GM12878 (cell line): ENCODE results near the gene HS1BP3. TPM values are rescaled to one million over a fixed set of nuclear protein-coding genes. Genes with fewer than 3 reads are reported as not detected.

Experiments
- ATAC-seq: fragments of 200-7000 bp; cut with Tn5 transposase; 3 replicates; pipeline ENCODE4 v1.9.1; 2020; ENCODE audit warnings: mild to moderate bottlenecking, moderate library complexity
- BruUV-seq: library from RNA; stranded (reverse); fragments of 400-500 nt; replicated peaks from 2 replicates; lab custom pipeline; 2021; lab: Mats Ljungman, UMichigan
- CTCF ChIA-PET: fragments of 300-600 bp; sonication (Branson Sonifier 250); formaldehyde crosslinking; extraction: SDS; loops from one replicate; lab custom pipeline; 2021; ENCODE audit warnings: inconsistent platforms; lab: Yijun Ruan, JAX
- POLR2A ChIA-PET: fragments of 350-600 bp; formaldehyde crosslinking; extraction: SDS; loops from one replicate; lab custom pipeline; 2021; ENCODE audit warnings: inconsistent platforms; lab: Charles Lee
- RAD21 ChIA-PET: fragments of 300-600 bp; sonication (Branson Sonifier 250); formaldehyde crosslinking; loops from one replicate; lab custom pipeline; 2023; ENCODE audit warnings: antibody characterized with exemption; ENCODE audit not compliant: unreplicated experiment; lab: Charles Lee
- SMC1A ChIA-PET: fragments of 300-600 bp; sonication (Branson Sonifier 250); formaldehyde crosslinking; loops from one replicate; lab custom pipeline; 2023; ENCODE audit not compliant: unreplicated experiment, uncharacterized antibody; lab: Charles Lee
- DNase-seq: peaks from one replicate; pipeline ENCODE4 v3.0.0-alpha.2; 2011; ENCODE audit warnings: low read depth, low spot score
- FAIRE-seq: peaks from 3 replicates; lab custom pipeline; 2011; peaks lifted over from hg19 to GRCh38; lab: Jason Lieb, UNC
- H2AFZ ChIP-seq: 2 replicates; pipeline ENCODE4 v1.6.0; 2011; ENCODE audit warnings: low read depth, low read length, control low read depth; ENCODE audit not compliant: control insufficient read depth
- H3K27ac ChIP-seq: 2 replicates; pipeline ENCODE4 v1.5.1; 2011; ENCODE audit warnings: control low read depth; ENCODE audit not compliant: control insufficient read depth, insufficient read depth
- H3K27me3 ChIP-seq, 2 experiments: replicated peaks in 1 of 2; 2 replicates each; pipeline versions ENCODE4 v1.6.0 to v1.6.1; 2011; ENCODE audit warnings: low read length in 1 of 2; ENCODE audit not compliant: control insufficient read depth in 2 of 2, insufficient read depth in 2 of 2
- H3K36me3 ChIP-seq, 2 experiments: 2 replicates each; pipeline ENCODE4 v1.5.1; 2011; ENCODE audit warnings: low read length in 1 of 2; ENCODE audit not compliant: control insufficient read depth in 2 of 2, insufficient read depth in 2 of 2
- H3K4me1 ChIP-seq: 2 replicates; pipeline ENCODE4 v1.6.1; 2011; ENCODE audit warnings: mild to moderate bottlenecking, low read length, moderate library complexity, mixed read lengths; ENCODE audit not compliant: control insufficient read depth, insufficient read depth
- H3K4me2 ChIP-seq: 2 replicates; pipeline ENCODE4 v1.6.0; 2011; ENCODE audit warnings: control low read depth; ENCODE audit not compliant: control insufficient read depth, insufficient read depth
- H3K4me3 ChIP-seq: fragments of 200-600 bp; sonication (generic); 2 replicates; pipeline ENCODE4 v1.5.1; 2016
- H3K79me2 ChIP-seq: 2 replicates; pipeline ENCODE4 v1.6.0; 2011; ENCODE audit warnings: low read length; ENCODE audit not compliant: control insufficient read depth, insufficient read depth
- H3K9ac ChIP-seq: 2 replicates; pipeline ENCODE4 v1.8.0; 2011; ENCODE audit warnings: low read length, control low read depth, mixed read lengths; ENCODE audit not compliant: control insufficient read depth, insufficient read depth
- H3K9me3 ChIP-seq: replicated peaks from 3 replicates; pipeline ENCODE4 v1.5.1; 2011; ENCODE audit warnings: mild to moderate bottlenecking, low read length; ENCODE audit not compliant: control insufficient read depth, insufficient read depth
- H4K20me1 ChIP-seq: 2 replicates; pipeline ENCODE4 v1.6.0; 2011; ENCODE audit not compliant: control insufficient read depth, insufficient read depth
- BHLHE40 ChIP-seq, 2 experiments: fragments of 450-650 bp in 1 of 2; IDR thresholded peaks; 2 replicates each; pipeline ENCODE4 v1.6.1; 2011 to 2017; ENCODE audit warnings: low read depth in 2 of 2, borderline replicate concordance in 1 of 2, improper control_type of control experiment in 1 of 2, low read length in 1 of 2, mild to moderate bottlenecking in 1 of 2
- BRCA1 ChIP-seq: IDR thresholded peaks from 2 replicates; pipeline ENCODE4 v1.6.1; 2011; ENCODE audit warnings: low read depth, low read length, improper control_type of control experiment
- CBX5 ChIP-seq: sonication (generic); IDR thresholded peaks from 2 replicates; pipeline ENCODE4 v1.6.1; 2016; ENCODE audit warnings: low read depth, moderate library complexity, mild to moderate bottlenecking, inconsistent platforms
- CEBPB ChIP-seq, 2 experiments: fragments of 150-350 bp in 1 of 2; IDR thresholded peaks; 2 replicates each; pipeline ENCODE4 v1.6.1; 2012 to 2014; ENCODE audit warnings: low read depth in 2 of 2, low read length in 2 of 2, borderline replicate concordance in 1 of 2, inconsistent platforms in 1 of 2
- CEBPZ ChIP-seq: fragments of 150-350 bp; IDR thresholded peaks from 2 replicates; pipeline ENCODE4 v1.6.1; 2016; ENCODE audit warnings: low read depth, low read length
- DPF2 ChIP-seq: fragments of 450-650 bp; IDR thresholded peaks from 2 replicates; pipeline ENCODE4 v1.6.1; 2017; ENCODE audit warnings: mild to moderate bottlenecking
- HDAC6 ChIP-seq: fragments of 200-600 bp; sonication (generic); IDR thresholded peaks from one replicate; pipeline ENCODE4 v1.8.0; 2017; ENCODE audit warnings: antibody characterized with exemption; ENCODE audit not compliant: unreplicated experiment
- MXI1 ChIP-seq: fragments of 150-350 bp; IDR thresholded peaks from 2 replicates; pipeline ENCODE4 v1.6.1; 2011; ENCODE audit warnings: low read depth, mild to moderate bottlenecking, inconsistent platforms, low read length, improper control_type of control experiment
- NBN ChIP-seq: fragments of 450-650 bp; IDR thresholded peaks from 2 replicates; pipeline ENCODE4 v1.6.1; 2016
- NFXL1 ChIP-seq: fragments of 450-650 bp; IDR thresholded peaks from 2 replicates; pipeline ENCODE4 v1.6.1; 2017; ENCODE audit warnings: antibody characterized with exemption, mild to moderate bottlenecking, borderline replicate concordance
- RB1 ChIP-seq: fragments of 450-650 bp; formaldehyde crosslinking; IDR thresholded peaks from 2 replicates; pipeline ENCODE4 v1.6.1; 2017; ENCODE audit warnings: mild to moderate bottlenecking, borderline replicate concordance
- SMAD1 ChIP-seq: fragments of 450-650 bp; IDR thresholded peaks from 2 replicates; pipeline ENCODE4 v1.6.1; 2018; ENCODE audit warnings: mild to moderate bottlenecking, low read depth; ENCODE audit not compliant: partially characterized antibody
- SUPT20H ChIP-seq: IDR thresholded peaks from 2 replicates; pipeline ENCODE4 v1.6.1; 2011; ENCODE audit warnings: low read depth, mild to moderate bottlenecking, low read length, moderate library complexity, borderline replicate concordance; ENCODE audit not compliant: control insufficient read depth
- TAF1 ChIP-seq: IDR thresholded peaks from 2 replicates; pipeline ENCODE4 v1.6.1; 2011; ENCODE audit warnings: mild to moderate bottlenecking, low read depth, low read length, borderline replicate concordance
- ZNF687 ChIP-seq: fragments of 450-650 bp; IDR thresholded peaks from 2 replicates; pipeline ENCODE4 v1.6.1; 2017; ENCODE audit warnings: mild to moderate bottlenecking, moderate library complexity
- WGBS: methylation state at CpG from one replicate; pipeline ENCODE4 v1.1.6; 2016; ENCODE audit warnings: low lambda C conversion rate; ENCODE audit not compliant: insufficient replicate concordance, insufficient coverage; ENCODE audit errors: missing lambda C conversion rate; 5-methylcytosine and 5-hydroxymethylcytosine counted together
- in situ Hi-C: fragments of 300-500 bp; cut with MboI; formaldehyde crosslinking; loops from 9 replicates; pipeline ENCODE4 v1.14.3; 2018; ENCODE audit warnings: mixed read lengths
- intact Hi-C: fragments of 100-400 bp; cut with micrococcal nuclease; formaldehyde crosslinking; loops from one replicate; pipeline ENCODE4 v1.14.2; 2022; ENCODE audit not compliant: unreplicated experiment
- polyA plus RNA-seq, 11 experiments: library from polyadenylated mRNA; depleted of rRNA in 4 of 11; unstranded in 6 of 11; stranded (reverse) in 5 of 11; fragments of >200 nt; fragmentation: Nextera tagmentation in 4 of 11; fragmentation: Illumina TruSeq in 1 of 11; extraction: Ambion mirVana in 4 of 11; extraction: Trizol in 1 of 11; gene quantifications; 1 replicate in 1 of 11; 2 replicates in 10 of 11; pipeline versions ENCODE4 v1.2.1 to v1.2.3, GENCODE V29; 2011 to 2016; ENCODE audit warnings: inconsistent platforms in 2 of 11, missing spikeins in 2 of 11, low read depth in 1 of 11
- total RNA-seq, 4 experiments: library from RNA; depleted of rRNA in 3 of 4; stranded (reverse); fragments of >200 nt in 3 of 4; fragmentation: Illumina TruSeq in 1 of 4; extraction: Trizol in 1 of 4; gene quantifications; 2 replicates each; pipeline versions ENCODE4 v1.2.1 to v1.2.3, GENCODE V29; 2013 to 2021
- TF ChIP-seq, protein P1 (sequence below): IDR thresholded peaks from 2 replicates; pipeline ENCODE4 v1.6.1; 2011; ENCODE audit warnings: low read depth, low read length, improper control_type of control experiment, borderline replicate concordance

The HS1BP3 gene
- total and polyA plus RNA-seq, 10 of the 15 experiments (the other 5 are each of a cell fraction or from before 2014, with no cell fraction given) = 0.47 to 7.2 (median 4.6) TPM

DNA sequence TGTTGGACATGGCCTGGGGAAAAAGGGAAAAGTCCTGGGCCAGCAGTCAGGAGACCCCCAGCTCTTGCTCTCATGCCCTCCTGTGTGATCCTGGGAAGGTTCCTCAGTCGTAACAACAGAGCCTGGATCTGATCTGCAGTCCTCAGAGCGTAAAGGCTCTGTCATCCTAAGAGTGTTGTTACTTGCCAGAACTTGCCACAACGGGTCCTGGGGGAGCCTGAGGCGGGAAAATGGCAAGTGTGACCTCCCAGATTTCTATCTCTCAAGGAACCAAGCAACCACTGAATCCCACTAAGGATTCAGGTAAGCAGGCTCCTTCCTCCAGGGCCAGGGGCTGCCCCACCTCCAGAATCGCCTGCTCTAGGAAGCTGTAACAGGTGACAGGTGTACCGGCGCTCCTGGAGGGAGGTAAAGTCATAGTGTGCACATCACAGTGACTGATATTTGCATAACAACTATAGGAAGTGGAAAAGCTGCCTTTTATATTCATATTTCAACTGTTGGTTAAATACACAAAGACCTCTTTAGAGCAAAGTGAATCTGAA is 18.4 kb downstream of the HS1BP3 start:
- ChIA-PET RAD21 (interaction anchor here (3.3 to 6.3 kb wide), 2 partner anchors 37 to 187 kb away, joined by 11 to 107 read pairs; partner anchors contain the start of gene RHOB), SMC1A (interaction anchor here (0.6 to 6.0 kb wide), 9 partner anchors 15 to 229 kb away, joined by 3 to 56 read pairs (median 4); partner anchors contain the start of gene RHOB), CTCF (interaction anchor here (0.8 to 7.9 kb wide), 7 partner anchors 10 to 222 kb away, joined by 3 to 119 read pairs (median 6); partner anchors contain the start of gene RHOB), POLR2A (interaction anchor here (0.5 to 3.3 kb wide), 4 partner anchors 17 to 200 kb away, joined by 3 to 13 read pairs (median 4); partner anchors contain the start of gene RHOB)
- no peaks in the 10 kb centered on the region for H3K79me2 ChIP-seq
- no peaks in the 10 kb centered on the region for H3K9me3 ChIP-seq
- H3K4me3 ChIP-seq = no peak overlapping the region
- no peaks in the 10 kb centered on the region for H3K36me3 ChIP-seq
- no peaks in the 10 kb centered on the region for H3K27me3 ChIP-seq
- H3K4me1 ChIP-seq = peaks cover 17% of the 10 kb centered on the region
- ATAC-seq (no peak), DNase-seq (no peak), FAIRE-seq (no peak)
- H3K9ac ChIP-seq = no peak overlapping the region
- H2AFZ ChIP-seq = no peak overlapping the region
- H3K4me2 ChIP-seq = peak overlapping the region; percentile 8; the same call in 1 of the 2 replicates
- intact Hi-C loops (no loop called here), in situ Hi-C loops (no loop called here)
- no TSS peak for BruUV-seq
- no peak overlapping the region for H3K27ac ChIP-seq
- 49% methylated on average over 7 of the region's 7 CpGs for WGBS
- no peaks in the 10 kb centered on the region for H4K20me1 ChIP-seq
- TF ChIP-seq DPF2 = no peak
- no peak for TF ChIP-seq HDAC6
- no peak for TF ChIP-seq SMAD1
- TF ChIP-seq RB1 = no peak
- TF ChIP-seq CEBPB (IDR thresholded peaks at IDR 0.05; ENCODE audit: borderline replicate concordance in 1 of 2, low read depth in 2 of 2, low read length in 2 of 2) = no peak
- TF ChIP-seq SUPT20H = no peak
- no peak for TF ChIP-seq NBN
- no peak for TF ChIP-seq BHLHE40 (IDR thresholded peaks at IDR 0.05; ENCODE audit: borderline replicate concordance in 1 of 2, low read depth in 2 of 2, low read length in 1 of 2)
- TF ChIP-seq TAF1 = no peak
- TF ChIP-seq ZNF687 = no peak
- TF ChIP-seq CBX5 = no peak
- TF ChIP-seq MXI1 = no peak
- no peak for TF ChIP-seq CEBPZ
- no peak for TF ChIP-seq BRCA1
- TF ChIP-seq, protein P1, sequence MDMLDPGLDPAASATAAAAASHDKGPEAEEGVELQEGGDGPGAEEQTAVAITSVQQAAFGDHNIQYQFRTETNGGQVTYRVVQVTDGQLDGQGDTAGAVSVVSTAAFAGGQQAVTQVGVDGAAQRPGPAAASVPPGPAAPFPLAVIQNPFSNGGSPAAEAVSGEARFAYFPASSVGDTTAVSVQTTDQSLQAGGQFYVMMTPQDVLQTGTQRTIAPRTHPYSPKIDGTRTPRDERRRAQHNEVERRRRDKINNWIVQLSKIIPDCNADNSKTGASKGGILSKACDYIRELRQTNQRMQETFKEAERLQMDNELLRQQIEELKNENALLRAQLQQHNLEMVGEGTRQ = no peak
- TF ChIP-seq NFXL1 = no peak
